Neural crest cell (in vitro differentiated cells): ENCODE measurements around the gene CDH13. TPM values are rescaled to one million over a fixed set of nuclear protein-coding genes. Genes with fewer than 3 reads are reported as not detected.
"Not testable (repeated sequence)": the region's sequence is repeated elsewhere in the genome, so short reads cannot be mapped to it uniquely, and the experiment has no call there.

Experiments
- DNase-seq: peaks from one replicate; pipeline ENCODE4 v3.0.0; 2021; ENCODE audit warnings: low read depth, mixed read lengths, low spot score
- H3K27ac Mint-ChIP-seq: one replicate; pipeline ENCODE4 v1.8.0; 2021; ENCODE audit warnings: mild to moderate bottlenecking, mixed read lengths; ENCODE audit not compliant: unreplicated experiment
- H3K27me3 Mint-ChIP-seq: 2 replicates; pipeline ENCODE4 v1.8.0; 2021; ENCODE audit warnings: low read depth, mild to moderate bottlenecking, mixed read lengths
- H3K36me3 Mint-ChIP-seq: 2 replicates; pipeline ENCODE4 v1.8.0; 2021; ENCODE audit warnings: low read depth, mild to moderate bottlenecking, mixed read lengths
- H3K4me1 Mint-ChIP-seq: 2 replicates; pipeline ENCODE4 v1.8.0; 2021; ENCODE audit warnings: mixed read lengths
- H3K4me3 Mint-ChIP-seq: one replicate; pipeline ENCODE4 v1.8.0; 2021; ENCODE audit warnings: mild to moderate bottlenecking, mixed read lengths
- H3K9me3 Mint-ChIP-seq: 2 replicates; pipeline ENCODE4 v1.8.0; 2021; ENCODE audit warnings: mixed read lengths
- total RNA-seq: library from RNA; stranded (reverse); gene quantifications from 2 replicates; pipeline ENCODE4 v1.2.1, GENCODE V29; 2021
- TF ChIP-seq, protein P1 (sequence below): fragments of 200-600 bp; sonication (generic); conservative IDR thresholded peaks from 2 replicates; pipeline ENCODE4 v1.5.0; 2021; ENCODE audit warnings: antibody characterized with exemption, mild to moderate bottlenecking

The CDH13 gene
- total RNA-seq, 1 donor from 2014 or later = 1.1 TPM

GRCh38 chr16:82924075-82924854 is 297.5 kb downstream of the CDH13 start:
- no peak overlapping the region for H3K4me3 Mint-ChIP-seq

GRCh38 chr16:82926500-82926899 is 299.7 kb downstream of the CDH13 start:
- Mint-ChIP-seq H3K27ac (no peak overlapping the region), H3K4me1 (peaks cover 8% of the 10 kb centered on the region), H3K4me3 (no peak overlapping the region), H3K36me3 (no peaks in the 10 kb centered on the region), H3K9me3 (peaks cover 3% of the 10 kb centered on the region), H3K27me3 (no peaks in the 10 kb centered on the region)
- DNase-seq = no peak
- TF ChIP-seq, protein P1, sequence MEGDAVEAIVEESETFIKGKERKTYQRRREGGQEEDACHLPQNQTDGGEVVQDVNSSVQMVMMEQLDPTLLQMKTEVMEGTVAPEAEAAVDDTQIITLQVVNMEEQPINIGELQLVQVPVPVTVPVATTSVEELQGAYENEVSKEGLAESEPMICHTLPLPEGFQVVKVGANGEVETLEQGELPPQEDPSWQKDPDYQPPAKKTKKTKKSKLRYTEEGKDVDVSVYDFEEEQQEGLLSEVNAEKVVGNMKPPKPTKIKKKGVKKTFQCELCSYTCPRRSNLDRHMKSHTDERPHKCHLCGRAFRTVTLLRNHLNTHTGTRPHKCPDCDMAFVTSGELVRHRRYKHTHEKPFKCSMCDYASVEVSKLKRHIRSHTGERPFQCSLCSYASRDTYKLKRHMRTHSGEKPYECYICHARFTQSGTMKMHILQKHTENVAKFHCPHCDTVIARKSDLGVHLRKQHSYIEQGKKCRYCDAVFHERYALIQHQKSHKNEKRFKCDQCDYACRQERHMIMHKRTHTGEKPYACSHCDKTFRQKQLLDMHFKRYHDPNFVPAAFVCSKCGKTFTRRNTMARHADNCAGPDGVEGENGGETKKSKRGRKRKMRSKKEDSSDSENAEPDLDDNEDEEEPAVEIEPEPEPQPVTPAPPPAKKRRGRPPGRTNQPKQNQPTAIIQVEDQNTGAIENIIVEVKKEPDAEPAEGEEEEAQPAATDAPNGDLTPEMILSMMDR = no peak

More at GRCh38 chr16:82924075-82924854, 297.5 kb downstream of the CDH13 start:
- TF ChIP-seq, protein P1 = no peak
- H3K27ac Mint-ChIP-seq = no peak overlapping the region
- DNase-seq = no peak
- no peaks in the 10 kb centered on the region for H3K27me3 Mint-ChIP-seq
- H3K4me1 Mint-ChIP-seq = peaks cover 8% of the 10 kb centered on the region
- H3K36me3 Mint-ChIP-seq = no peaks in the 10 kb centered on the region
- H3K9me3 Mint-ChIP-seq = peaks cover 6% of the 10 kb centered on the region

GRCh38 chr16:82933933-82934332 is 307.2 kb downstream of the CDH13 start:
- not testable (repeated sequence) for H3K27ac Mint-ChIP-seq, DNase-seq, H3K4me3 Mint-ChIP-seq, H3K27me3 Mint-ChIP-seq, H3K36me3 Mint-ChIP-seq, H3K4me1 Mint-ChIP-seq
- H3K9me3 Mint-ChIP-seq = peaks cover 24% of the 10 kb centered on the region

DNA sequence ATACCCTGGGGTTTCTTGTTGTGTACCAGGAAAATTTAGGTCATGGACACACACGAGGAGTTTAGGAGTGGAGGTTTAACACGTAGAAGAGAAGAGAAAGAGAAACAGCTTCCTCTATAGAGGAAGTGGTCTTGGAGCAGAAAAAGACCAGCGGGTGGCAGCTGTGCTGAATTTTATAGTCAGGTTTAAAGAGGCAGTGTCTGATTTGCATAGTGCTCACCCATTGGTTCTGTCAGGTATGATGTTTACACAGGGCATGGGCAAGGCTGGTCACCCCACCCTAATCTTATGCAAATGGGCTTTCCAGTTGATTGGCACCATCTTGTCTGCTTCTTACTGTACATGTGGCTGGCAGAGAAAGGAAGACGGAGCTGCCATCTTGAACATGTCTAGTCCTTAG is 309.0 kb downstream of the CDH13 start:
- Mint-ChIP-seq H3K27ac (no peak overlapping the region), H3K36me3 (peaks cover 8% of the 10 kb centered on the region), H3K27me3 (no peaks in the 10 kb centered on the region), H3K4me1 (peaks cover 4% of the 10 kb centered on the region), H3K9me3 (peaks cover 24% of the 10 kb centered on the region), H3K4me3 (no peak overlapping the region)
- no peak for DNase-seq
- TF ChIP-seq, protein P1 = no peak

DNA sequence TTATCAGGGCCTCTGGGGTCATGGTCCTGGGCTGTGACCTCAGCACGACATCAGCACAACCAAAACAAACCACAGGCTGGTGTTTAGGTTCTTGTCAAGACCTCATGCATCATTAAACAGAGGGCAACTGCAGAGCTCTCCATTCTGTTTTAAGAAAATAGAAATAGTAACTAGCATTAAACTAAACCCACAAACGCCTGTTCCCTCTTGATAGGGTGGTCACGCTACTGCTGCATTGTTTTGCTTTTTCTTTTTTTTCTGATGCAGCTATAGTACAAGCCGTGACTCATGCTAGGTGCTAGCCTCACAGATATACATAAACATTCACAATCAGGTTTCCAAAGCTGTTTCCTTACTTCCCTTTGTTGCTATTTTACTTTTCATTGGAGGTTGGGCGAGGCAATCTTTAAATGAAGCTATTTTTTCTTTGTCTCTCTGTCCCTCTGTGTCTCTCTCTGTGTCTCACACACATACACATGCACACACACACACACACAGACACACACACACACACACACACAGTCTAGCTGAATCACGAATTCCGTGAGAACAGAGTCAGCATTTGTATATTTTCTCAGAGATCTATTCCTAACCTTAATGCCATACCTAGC is 310.3 kb downstream of the CDH13 start:
- H3K27ac Mint-ChIP-seq = no peak overlapping the region

More for the DNA sequence above, 310.3 kb downstream of the CDH13 start:
- Mint-ChIP-seq H3K27me3 (peaks cover 4% of the 10 kb centered on the region), H3K36me3 (peaks cover 8% of the 10 kb centered on the region), H3K4me1 (peaks cover 4% of the 10 kb centered on the region), H3K9me3 (peaks cover 21% of the 10 kb centered on the region), H3K4me3 (no peak overlapping the region)
- TF ChIP-seq, protein P1 = no peak
- DNase-seq = no peak
